Pancreas (tissue), 10 donors: ENCODE measurements around the gene SFRP5. TPM values are rescaled to one million over a fixed set of nuclear protein-coding genes. Genes with fewer than 3 reads are reported as not detected.

ENCODE experiments used
- ATAC-seq, 4 donors: fragments of 200-7000 bp; cut with Tn5 transposase; one replicate each; pipeline versions ENCODE4 v1.8.0 to v1.9.1; 2020; ENCODE audit warnings: mild to moderate bottlenecking in 4 of 4, moderate library complexity in 4 of 4
- DNase-seq, 6 donors: peaks; one replicate each; pipeline ENCODE4 v3.0.0-alpha.2; 2020
- FAIRE-seq: peaks from 2 replicates; lab custom pipeline; 2012; peaks lifted over from hg19 to GRCh38; lab: Jason Lieb, UNC
- H3K27ac ChIP-seq, 4 donors: fragments of 200-600 bp; sonication (generic); 1 replicate in 3 of 4; 2 replicates in 1 of 4; pipeline versions ENCODE4 v1.5.0 to v1.8.0; 2020
- H3K27me3 ChIP-seq, 4 donors: fragments of 200-600 bp; one replicate each; pipeline ENCODE4 v1.8.0; 2021
- H3K36me3 ChIP-seq, 3 donors: fragments of 200-600 bp; sonication (generic) in 1 of 3; one replicate each; pipeline versions ENCODE4 v1.5.0 to v1.8.0; 2020 to 2021
- H3K4me1 ChIP-seq, 3 donors: fragments of 200-600 bp; one replicate each; pipeline ENCODE4 v1.8.0; 2021
- H3K4me3 ChIP-seq, 4 donors: fragments of 200-600 bp; sonication (generic) in 2 of 4; one replicate each; pipeline versions ENCODE4 v1.5.0 to v1.8.0; 2020 to 2021
- H3K9me3 ChIP-seq, 4 donors: fragments of 200-600 bp; one replicate each; pipeline ENCODE4 v1.8.0; 2021
- WGBS, 2 donors: extraction: QIAGEN DNeasy Blood & Tissue Kit; methylation state at CpG; one replicate each; pipeline ENCODE4 v1.1.7; 2013; 5-methylcytosine and 5-hydroxymethylcytosine counted together
- intact Hi-C, 3 donors: fragments of 100-400 bp; cut with DNase I; formaldehyde crosslinking; loops; one replicate each; pipeline versions ENCODE4 v1.11.1 to v1.14.2; 2022
- polyA plus RNA-seq, 2 donors: library from polyadenylated mRNA; stranded (reverse); fragments of 200-250 nt; gene quantifications; one replicate each; pipeline ENCODE4 v1.2.3, GENCODE V29; 2013
- total RNA-seq, 6 donors: library from RNA; stranded (reverse); fragmentation: NEBNext Ultra II Directional in 4 of 6; extraction: Animal tissue kit (Norgen Biotek cat#: 25700) in 4 of 6; gene quantifications; one replicate each; pipeline versions ENCODE4 v1.2.1 to v1.2.4, GENCODE V29; 2021 to 2023
- TF ChIP-seq, protein P1 (sequence below), 4 donors: fragments of 200-600 bp; sonication (generic) in 3 of 4; IDR thresholded peaks; one replicate each; pipeline versions ENCODE4 v1.5.0 to v1.8.0; 2021; ENCODE audit warnings: antibody characterized with exemption in 4 of 4
- donor health status: healthy with polysubstance abuse.
- donor health status: DM: no; HTN: no; CAD: no; lungs with moderate emphysema.
- donor health status: DM: no; HTN: no; CAD: no.
- donor health status: control.
- donor health status: control.
- donor health status: Bipolar disorder and iron deficiency.
- donor health status: DM: yes; HTN: yes; CAD: no.
- donor health status: DM: no; HTN: no; CAD: no.
- donor health status: DM: no; HTN: no; CAD: no.
- donor health status: DM: yes; HTN: yes; CAD: no.

The SFRP5 gene
- total and polyA plus RNA-seq, 8 donors, result 59.8 to 180 (median 78.5) TPM

DNA sequence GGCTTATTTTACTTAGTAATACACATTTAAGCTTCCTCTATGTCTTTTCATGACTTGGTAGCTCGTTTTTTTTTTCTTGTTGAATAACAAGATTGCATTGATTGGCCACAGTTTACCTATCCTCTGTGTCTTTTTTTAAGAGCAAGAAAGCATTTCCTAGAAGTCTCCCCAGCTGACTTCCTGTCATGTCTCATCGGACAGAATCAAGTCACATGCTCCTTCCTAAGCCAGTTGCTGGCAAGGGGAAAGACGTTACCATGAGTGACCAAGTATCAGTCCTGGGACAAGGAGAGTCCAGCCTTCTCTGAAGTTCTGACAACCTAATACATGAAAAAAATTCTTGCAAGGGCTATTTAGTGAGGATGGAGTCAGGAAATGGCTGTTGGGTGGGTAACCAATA, 24.9 kb upstream of the SFRP5 start:
- no peaks in the 10 kb centered on the region for H3K36me3 ChIP-seq
- ATAC-seq (no peak), DNase-seq (no peak), FAIRE-seq (no peak)
- H3K27ac ChIP-seq, result no peak overlapping the region
- 47 to 49% methylated on average over 3 of the region's 3 CpGs for whole genome bisulfite sequencing, 2 donors
- no peaks in the 10 kb centered on the region for H3K9me3 ChIP-seq
- TF ChIP-seq, protein P1, sequence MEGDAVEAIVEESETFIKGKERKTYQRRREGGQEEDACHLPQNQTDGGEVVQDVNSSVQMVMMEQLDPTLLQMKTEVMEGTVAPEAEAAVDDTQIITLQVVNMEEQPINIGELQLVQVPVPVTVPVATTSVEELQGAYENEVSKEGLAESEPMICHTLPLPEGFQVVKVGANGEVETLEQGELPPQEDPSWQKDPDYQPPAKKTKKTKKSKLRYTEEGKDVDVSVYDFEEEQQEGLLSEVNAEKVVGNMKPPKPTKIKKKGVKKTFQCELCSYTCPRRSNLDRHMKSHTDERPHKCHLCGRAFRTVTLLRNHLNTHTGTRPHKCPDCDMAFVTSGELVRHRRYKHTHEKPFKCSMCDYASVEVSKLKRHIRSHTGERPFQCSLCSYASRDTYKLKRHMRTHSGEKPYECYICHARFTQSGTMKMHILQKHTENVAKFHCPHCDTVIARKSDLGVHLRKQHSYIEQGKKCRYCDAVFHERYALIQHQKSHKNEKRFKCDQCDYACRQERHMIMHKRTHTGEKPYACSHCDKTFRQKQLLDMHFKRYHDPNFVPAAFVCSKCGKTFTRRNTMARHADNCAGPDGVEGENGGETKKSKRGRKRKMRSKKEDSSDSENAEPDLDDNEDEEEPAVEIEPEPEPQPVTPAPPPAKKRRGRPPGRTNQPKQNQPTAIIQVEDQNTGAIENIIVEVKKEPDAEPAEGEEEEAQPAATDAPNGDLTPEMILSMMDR (IDR thresholded peaks at IDR 0.05), result no peak
- intact Hi-C loops, result loop anchor here in 1 of 3 donors (10.0 kb wide), 1 partner anchor 68 kb away; no protein-coding TSS in a partner anchor
- H3K4me1 ChIP-seq, result peaks cover 10 to 16% (median 13%) of the 10 kb centered on the region in 3 donors
- no peaks in the 10 kb centered on the region for H3K27me3 ChIP-seq
- H3K4me3 ChIP-seq, result no peak overlapping the region

DNA sequence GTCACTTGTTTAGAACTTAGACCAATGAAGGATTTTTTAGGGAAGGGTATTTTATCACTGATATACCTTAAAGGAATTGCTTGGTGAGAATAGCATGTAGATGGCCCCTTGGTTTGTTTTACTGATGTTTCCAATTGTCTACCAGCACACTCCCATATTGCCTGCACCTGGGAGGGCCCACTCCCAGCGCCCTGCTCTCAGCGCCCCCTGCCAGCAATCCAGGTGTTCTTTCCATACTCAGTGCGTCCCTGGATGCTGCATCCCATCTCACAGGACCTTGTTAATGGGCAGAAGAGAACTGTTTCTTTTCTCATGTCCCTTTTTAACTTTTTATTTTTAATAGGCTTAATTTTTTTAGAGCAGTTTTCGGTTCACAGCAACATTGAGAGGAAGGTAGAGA, 24.1 kb upstream of the SFRP5 start:
- DNase-seq (no peak), FAIRE-seq (no peak), ATAC-seq (no peak)
- H3K27me3 ChIP-seq, result no peaks in the 10 kb centered on the region
- no peaks in the 10 kb centered on the region for H3K36me3 ChIP-seq
- TF ChIP-seq, protein P1 (IDR thresholded peaks at IDR 0.05), result no peak
- peaks cover 16 to 24% (median 20%) of the 10 kb centered on the region in 3 donors for H3K4me1 ChIP-seq
- H3K4me3 ChIP-seq, result no peak overlapping the region
- H3K9me3 ChIP-seq, result no peaks in the 10 kb centered on the region
- intact Hi-C loops, result loop anchor here in 1 of 3 donors (10.0 kb wide), 1 partner anchor 69 kb away; no protein-coding TSS in a partner anchor
- H3K27ac ChIP-seq, result no peak overlapping the region
- WGBS, 2 donors, result 74 to 80% methylated on average over 4 of the region's 4 CpGs

DNA sequence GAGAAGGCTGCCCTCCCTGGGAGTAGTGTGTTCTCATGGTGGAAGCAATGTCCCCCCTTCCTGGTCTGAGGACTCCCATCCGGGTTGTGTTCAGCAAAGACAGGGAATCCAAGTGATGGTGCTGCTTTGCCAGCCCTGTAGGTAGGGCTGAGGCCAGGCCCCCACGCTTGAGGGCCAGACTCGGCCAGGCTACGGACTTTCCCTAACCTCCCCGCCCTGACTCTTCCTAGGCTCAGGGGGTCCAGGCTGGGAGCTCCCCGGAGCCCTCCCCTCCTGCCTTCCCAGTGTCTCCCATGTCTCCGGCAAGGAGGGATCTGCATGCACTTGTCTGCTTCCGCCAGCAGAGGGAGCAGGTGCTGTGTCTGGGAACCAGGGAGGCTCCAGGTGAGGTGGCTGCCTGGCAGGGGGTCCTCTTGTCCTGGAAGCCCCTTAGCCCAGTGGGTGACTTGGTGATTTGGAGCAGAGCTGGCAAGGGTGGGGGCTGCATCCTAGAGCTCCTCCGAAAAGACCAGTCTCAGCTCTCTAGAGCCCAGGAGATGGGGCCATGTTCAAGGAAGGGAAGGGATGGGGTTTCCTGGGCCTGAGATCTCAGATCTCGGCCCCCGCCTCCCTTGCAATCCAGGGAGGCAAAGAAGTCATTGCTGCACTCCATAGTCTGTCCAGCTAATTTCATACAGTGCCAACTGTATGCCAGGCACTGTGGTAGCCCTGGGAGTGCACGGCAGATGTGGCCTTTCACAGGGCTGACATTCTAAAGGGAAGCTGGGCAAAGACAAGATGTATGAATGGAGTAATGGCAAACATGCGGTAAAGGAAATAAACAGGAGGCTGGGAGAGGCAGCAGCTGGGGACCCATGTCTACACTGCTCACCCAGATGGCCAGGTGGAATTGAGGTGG, 20.3 kb upstream of the SFRP5 start:
- TF ChIP-seq, protein P1 (IDR thresholded peaks at IDR 0.05), result peak; percentile 83 to 92 (median 88)
- no peaks in the 10 kb centered on the region for H3K27me3 ChIP-seq
- peak overlapping the region in 1 of 4 donors; percentile 11 for H3K4me3 ChIP-seq
- 11 to 14% methylated on average over 13 of the region's 13 CpGs for WGBS, 2 donors
- H3K27ac ChIP-seq, result peak overlapping the region; percentile 59 to 88 (median 76)
- H3K4me1 ChIP-seq, result peaks cover 22 to 37% (median 31%) of the 10 kb centered on the region in 3 donors
- H3K9me3 ChIP-seq, result no peaks in the 10 kb centered on the region
- FAIRE-seq (no peak), ATAC-seq (peak; percentile 56 to 70 (median 63)), DNase-seq (peak; percentile 81 to 91 (median 89))
- intact Hi-C loops, result loop anchor here in 2 of 3 donors (5.0 to 10.0 kb wide), 2 partner anchors 73 to 75 kb away; no protein-coding TSS in a partner anchor
- no peaks in the 10 kb centered on the region for H3K36me3 ChIP-seq

DNA sequence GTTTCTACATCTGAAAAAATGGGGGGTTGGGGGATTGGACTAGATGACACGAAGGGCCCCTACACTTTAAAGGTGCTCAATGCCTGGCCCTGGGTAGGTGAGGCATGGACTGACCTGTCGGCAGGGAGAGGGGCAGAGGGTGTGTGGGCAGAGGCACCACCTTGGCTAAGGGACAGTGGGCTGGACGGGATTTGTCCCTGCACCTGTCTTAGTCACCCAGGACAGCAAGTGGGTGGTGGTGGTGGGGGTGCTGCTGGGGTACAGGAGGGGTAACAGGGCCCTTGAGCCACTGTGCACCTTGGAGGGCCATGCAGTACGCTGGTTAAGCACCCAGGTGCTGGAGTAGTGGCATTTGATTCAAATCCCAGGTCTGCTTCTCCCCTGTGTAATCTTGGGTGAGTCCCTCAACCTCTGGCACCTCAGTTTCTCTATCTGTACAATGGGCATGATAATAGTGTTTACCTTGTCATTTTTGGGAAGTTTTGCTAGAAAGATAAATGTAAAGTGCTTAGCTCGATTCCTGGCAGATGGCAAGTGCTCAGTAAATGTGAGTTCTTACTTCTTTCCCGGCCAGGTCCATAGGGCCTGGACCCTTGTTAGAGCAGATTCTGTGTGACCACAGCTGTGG, 18.1 kb upstream of the SFRP5 start:
- DNase-seq (peak in 1 of 6 donors; percentile 28), ATAC-seq (no peak), FAIRE-seq (no peak)
- no peaks in the 10 kb centered on the region for H3K27me3 ChIP-seq
- WGBS, 2 donors, result 25 to 37% methylated on average over 6 of the region's 6 CpGs
- TF ChIP-seq, protein P1 (IDR thresholded peaks at IDR 0.05), result no peak
- H3K4me3 ChIP-seq, result peak overlapping the region in 2 of 4 donors; percentile 49 to 50
- intact Hi-C loops, result loop anchor here in 2 of 3 donors (5.0 to 10.0 kb wide), 2 partner anchors 75 to 77 kb away; no protein-coding TSS in a partner anchor
- H3K27ac ChIP-seq, result peak overlapping the region; percentile 70 to 88 (median 78)
- peaks cover 28 to 49% (median 34%) of the 10 kb centered on the region in 3 donors for H3K4me1 ChIP-seq
- H3K9me3 ChIP-seq, result no peaks in the 10 kb centered on the region
- no peaks in the 10 kb centered on the region for H3K36me3 ChIP-seq
